ENCODE measurements around the gene CNN3. TPM values are rescaled to one million over a fixed set of nuclear protein-coding genes. Genes with fewer than 3 reads are reported as not detected.
A peak's percentile ranks its signal among the peaks of the same experiment; 100 is the strongest.

Gene CNN3
- polyA plus RNA-seq, 6 donors from 2014 or later = 8.4 to 31.3 (median 20.7) TPM

DNA sequence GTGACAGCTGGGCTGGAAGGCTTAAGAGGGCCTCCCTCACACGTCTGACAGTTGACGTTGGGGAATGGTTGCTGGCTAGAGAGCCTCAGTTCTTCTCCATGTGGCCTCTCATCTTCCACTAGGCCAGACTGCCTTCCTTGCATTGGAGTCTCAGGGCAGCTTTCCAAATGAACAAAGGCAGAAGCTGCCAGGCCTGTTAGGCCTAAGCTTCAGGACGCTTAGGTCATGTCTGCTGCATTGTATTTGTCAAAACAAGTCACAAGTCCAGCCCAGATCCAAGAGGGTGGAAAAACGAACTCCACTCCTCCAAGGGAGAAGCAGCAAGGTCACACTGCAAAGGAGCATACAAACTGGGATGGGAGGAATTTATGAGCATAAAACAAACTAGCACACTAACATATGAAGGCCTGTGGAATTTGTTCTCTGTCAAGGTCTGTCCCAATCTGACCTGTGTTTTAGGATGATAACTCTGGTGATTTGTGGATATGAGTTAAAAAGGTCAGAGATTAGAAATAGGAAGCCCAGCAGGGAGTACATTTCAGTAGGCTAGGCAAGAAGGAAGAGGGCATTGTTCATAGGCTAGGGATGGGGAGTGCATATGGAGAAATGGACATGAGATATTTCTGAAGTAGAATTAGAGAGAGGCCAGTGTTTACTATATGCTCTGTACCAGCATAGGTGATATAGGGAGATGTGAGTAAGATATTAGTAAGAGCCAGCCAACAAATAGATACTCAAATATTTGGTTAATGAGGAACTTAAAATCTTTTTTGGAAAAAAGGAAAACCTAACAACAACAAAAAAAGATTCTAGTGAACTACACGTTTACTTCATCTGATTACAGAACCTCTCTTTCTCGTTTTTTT lies 29.1 kb upstream of the CNN3 start:
- H3K4me3 Mint-ChIP-seq = no peak overlapping the region
- no peak for ATAC-seq (ENCODE audit: low read depth in 2 of 2)

DNA sequence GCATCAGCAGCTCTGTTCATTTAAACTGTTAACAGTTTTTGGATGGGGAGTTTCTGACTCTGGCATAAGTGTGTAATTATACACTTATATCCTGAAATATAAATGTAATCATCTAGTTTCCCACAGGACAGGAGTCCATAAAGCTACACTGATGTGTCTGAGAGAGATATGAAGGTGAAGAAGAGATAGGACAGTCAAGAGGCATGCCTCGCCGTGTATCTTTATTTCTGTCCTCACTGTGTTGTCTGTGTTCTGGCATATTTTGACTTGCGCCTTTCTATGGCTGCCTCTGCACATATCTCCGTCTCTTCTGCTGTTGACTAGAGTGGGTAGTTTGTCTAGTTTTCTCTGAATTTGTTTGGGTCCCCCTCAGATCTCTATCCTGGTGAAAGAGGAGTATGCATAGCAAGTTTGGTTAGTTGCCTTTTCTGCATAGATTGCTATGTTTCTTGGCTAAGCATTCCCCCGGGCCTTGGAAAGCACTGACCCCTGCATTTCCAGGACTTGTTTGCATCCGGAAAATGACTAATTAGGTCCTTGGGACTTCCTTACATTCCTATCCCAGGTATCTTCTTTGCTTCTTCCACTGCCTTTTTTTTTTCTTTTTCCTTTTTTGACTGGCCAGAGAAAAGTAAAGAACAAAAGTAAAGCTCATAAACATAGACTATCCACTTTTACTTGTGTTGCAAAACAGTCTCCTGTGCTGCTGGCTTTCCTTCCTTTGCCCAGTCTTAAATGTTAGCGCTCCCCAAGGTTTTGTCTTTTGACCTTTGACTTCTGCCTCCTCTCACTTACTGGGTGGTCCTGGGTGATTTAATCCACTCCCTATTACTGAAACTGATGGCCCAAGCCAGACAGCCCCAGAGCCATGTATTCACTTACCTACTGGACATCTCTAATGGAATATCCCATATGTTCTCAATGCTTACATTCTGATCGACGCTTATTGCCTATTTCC lies 27.6 kb upstream of the CNN3 start:
- H3K4me3 Mint-ChIP-seq = no peak overlapping the region
- DNase-seq = no peak
- H3K27me3 Mint-ChIP-seq = no peaks in the 10 kb centered on the region
- H3K4me1 Mint-ChIP-seq = peaks cover 0 to 4% (median 0%) of the 10 kb centered on the region in 3 donors
- ATAC-seq (ENCODE audit: low read depth in 2 of 2) = no peak
- no peaks in the 10 kb centered on the region for H3K36me3 Mint-ChIP-seq
- no peaks in the 10 kb centered on the region for H3K9me3 Mint-ChIP-seq
- H3K27ac Mint-ChIP-seq = peak overlapping the region in 1 of 6 donors; percentile 29

More for the DNA sequence above, 29.1 kb upstream of the CNN3 start:
- H3K36me3 Mint-ChIP-seq = no peaks in the 10 kb centered on the region
- peaks cover 0 to 10% (median 7%) of the 10 kb centered on the region in 3 donors for H3K4me1 Mint-ChIP-seq
- no peaks in the 10 kb centered on the region for H3K9me3 Mint-ChIP-seq
- no peak for DNase-seq
- no peaks in the 10 kb centered on the region for H3K27me3 Mint-ChIP-seq
- H3K27ac Mint-ChIP-seq = peak overlapping the region in 1 of 6 donors; percentile 80

DNA sequence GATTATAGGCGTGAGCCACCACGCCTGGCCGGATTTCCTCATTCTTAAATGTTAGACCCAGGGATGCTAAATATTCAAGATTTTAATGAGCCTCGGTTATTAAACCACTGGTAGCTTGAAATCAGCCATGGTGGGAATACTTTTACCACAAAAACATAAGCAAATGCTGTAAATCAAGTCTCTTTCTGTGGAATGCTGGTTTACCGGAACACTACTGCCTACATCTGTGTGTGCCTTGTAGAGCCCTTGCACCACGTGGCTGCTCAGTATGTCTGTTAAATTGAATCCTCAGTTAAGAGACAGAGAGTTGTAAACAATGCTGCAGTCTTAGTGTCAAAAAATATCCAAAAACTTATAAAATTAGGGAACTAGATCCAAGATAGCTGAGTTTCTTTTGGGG lies 26.8 kb upstream of the CNN3 start:
- peaks cover 0 to under 1% (median 0%) of the 10 kb centered on the region in 3 donors for H3K4me1 Mint-ChIP-seq
- H3K27me3 Mint-ChIP-seq = no peaks in the 10 kb centered on the region
- no peak overlapping the region for H3K4me3 Mint-ChIP-seq
- no peak overlapping the region for H3K27ac Mint-ChIP-seq
- no peaks in the 10 kb centered on the region for H3K36me3 Mint-ChIP-seq
- no peak for ATAC-seq (ENCODE audit: low read depth in 2 of 2)
- no peaks in the 10 kb centered on the region for H3K9me3 Mint-ChIP-seq
- DNase-seq = no peak

DNA sequence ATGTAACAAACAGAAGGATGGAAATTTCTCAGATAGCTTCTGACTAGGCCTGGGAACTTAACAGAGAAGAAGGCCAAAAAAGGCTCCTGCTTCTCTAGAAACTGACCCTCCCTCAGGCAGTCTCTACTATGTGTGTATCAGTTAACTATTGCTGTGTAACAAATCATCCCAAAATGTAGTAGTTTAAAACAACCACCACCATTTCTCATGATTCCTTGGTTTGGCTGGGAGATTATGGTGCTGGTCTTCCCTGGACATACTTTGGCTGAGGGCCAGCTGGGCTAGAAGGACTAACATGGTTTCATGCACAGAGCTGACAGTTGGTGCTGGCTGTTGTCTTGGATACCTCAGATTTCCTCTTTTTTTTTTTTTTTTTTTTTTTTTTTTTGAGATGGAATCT lies 26.2 kb upstream of the CNN3 start:
- H3K27ac Mint-ChIP-seq = no peak overlapping the region
- DNase-seq (no peak), ATAC-seq (ENCODE audit: low read depth in 2 of 2) (no peak)
- peaks cover 0 to 3% (median 0%) of the 10 kb centered on the region in 3 donors for H3K4me1 Mint-ChIP-seq
- no peaks in the 10 kb centered on the region for H3K9me3 Mint-ChIP-seq
- H3K36me3 Mint-ChIP-seq = no peaks in the 10 kb centered on the region
- H3K4me3 Mint-ChIP-seq = no peak overlapping the region
- H3K27me3 Mint-ChIP-seq = no peaks in the 10 kb centered on the region

DNA sequence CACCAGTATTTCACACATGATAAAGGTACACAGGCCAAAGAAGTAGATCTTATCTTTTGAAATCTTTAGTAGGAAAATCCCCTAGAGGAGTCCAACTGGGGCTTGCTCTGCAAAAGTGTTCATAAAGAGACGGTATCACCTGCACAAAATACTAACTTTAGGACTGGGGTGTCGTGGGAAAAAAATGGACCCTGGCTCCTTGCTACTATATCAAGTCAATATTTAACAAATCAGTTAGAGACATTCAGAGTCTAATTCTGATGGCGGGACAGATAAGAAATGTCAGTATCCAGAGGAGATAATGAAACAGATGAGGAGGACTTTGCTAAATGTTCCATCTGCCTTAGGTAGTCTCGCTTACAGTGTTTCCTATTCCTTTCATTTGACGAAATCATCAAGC lies 25.6 kb upstream of the CNN3 start:
- Mint-ChIP-seq H3K36me3 (no peaks in the 10 kb centered on the region), H3K27me3 (no peaks in the 10 kb centered on the region)
- no peak for ATAC-seq (ENCODE audit: low read depth in 2 of 2)

DNA sequence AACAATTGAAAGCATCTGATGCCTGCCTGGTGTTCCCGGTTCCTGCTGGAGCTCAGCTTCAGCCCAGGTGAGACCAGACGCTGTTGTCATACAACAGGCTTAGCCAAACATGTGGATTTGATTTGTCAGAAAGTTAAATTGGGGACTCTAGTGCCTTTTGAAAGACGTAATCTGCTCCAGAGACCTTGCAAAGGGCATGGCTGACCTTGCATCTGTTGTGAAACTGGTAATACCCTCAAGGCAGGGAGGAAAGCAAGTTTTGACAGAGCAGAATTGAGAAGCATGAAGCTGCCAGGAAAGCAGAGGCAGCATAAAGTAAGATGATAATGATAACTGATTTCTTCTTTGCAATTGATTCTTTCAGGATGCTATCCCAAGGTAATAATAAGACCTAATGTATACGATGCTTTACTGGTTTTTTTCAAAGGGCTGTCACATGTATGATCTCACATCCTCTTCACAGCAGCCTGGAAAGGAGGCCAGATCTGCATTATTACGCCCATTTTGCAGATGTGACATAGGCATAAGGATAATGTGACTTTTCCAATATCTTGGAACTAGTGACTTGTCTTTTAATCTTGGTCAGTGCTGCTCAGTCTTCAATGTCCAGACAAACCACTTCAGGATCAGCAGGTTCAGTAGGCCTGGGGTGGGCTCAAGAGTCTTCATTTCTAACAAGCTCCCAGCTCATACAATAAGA lies 24.7 kb upstream of the CNN3 start:
- no peak for DNase-seq
- Mint-ChIP-seq H3K27me3 (no peaks in the 10 kb centered on the region), H3K9me3 (no peaks in the 10 kb centered on the region), H3K4me3 (no peak overlapping the region), H3K27ac (peak overlapping the region in 1 of 6 donors; percentile 61), H3K36me3 (no peaks in the 10 kb centered on the region), H3K4me1 (peaks cover 0 to 3% (median 1%) of the 10 kb centered on the region in 3 donors)
- no peak for ATAC-seq (ENCODE audit: low read depth in 2 of 2)

More for the DNA sequence above, 25.6 kb upstream of the CNN3 start:
- no peak for DNase-seq
- H3K27ac Mint-ChIP-seq = no peak overlapping the region
- no peaks in the 10 kb centered on the region for H3K9me3 Mint-ChIP-seq
- H3K4me3 Mint-ChIP-seq = no peak overlapping the region
- peaks cover 0 to 3% (median 0%) of the 10 kb centered on the region in 3 donors for H3K4me1 Mint-ChIP-seq

DNA sequence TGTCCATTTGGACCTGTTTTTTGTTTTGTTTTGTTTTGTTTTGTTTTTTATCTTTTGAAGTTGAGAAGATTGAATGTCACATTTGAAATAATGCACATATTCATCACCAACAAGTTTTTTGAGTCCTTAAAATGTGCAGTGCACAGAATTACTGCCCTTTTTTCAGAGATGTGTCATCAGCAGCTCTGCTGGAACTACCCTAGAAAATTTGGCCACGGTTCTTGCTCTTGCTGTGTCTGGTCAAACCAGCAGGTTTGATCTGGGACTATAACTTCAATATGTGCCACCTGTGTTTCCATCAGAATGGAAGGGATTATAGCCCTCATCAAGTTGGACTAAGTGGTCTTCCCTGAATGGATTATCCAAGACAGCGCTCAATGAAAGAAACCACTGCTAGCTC lies 24.1 kb upstream of the CNN3 start:
- H3K4me3 Mint-ChIP-seq = no peak overlapping the region
- no peak for ATAC-seq (ENCODE audit: low read depth in 2 of 2)
- H3K27me3 Mint-ChIP-seq = no peaks in the 10 kb centered on the region
- no peaks in the 10 kb centered on the region for H3K9me3 Mint-ChIP-seq
- no peaks in the 10 kb centered on the region for H3K36me3 Mint-ChIP-seq
- no peak overlapping the region for H3K27ac Mint-ChIP-seq
- H3K4me1 Mint-ChIP-seq = peaks cover 0 to 4% (median 3%) of the 10 kb centered on the region in 3 donors
- DNase-seq = no peak

DNA sequence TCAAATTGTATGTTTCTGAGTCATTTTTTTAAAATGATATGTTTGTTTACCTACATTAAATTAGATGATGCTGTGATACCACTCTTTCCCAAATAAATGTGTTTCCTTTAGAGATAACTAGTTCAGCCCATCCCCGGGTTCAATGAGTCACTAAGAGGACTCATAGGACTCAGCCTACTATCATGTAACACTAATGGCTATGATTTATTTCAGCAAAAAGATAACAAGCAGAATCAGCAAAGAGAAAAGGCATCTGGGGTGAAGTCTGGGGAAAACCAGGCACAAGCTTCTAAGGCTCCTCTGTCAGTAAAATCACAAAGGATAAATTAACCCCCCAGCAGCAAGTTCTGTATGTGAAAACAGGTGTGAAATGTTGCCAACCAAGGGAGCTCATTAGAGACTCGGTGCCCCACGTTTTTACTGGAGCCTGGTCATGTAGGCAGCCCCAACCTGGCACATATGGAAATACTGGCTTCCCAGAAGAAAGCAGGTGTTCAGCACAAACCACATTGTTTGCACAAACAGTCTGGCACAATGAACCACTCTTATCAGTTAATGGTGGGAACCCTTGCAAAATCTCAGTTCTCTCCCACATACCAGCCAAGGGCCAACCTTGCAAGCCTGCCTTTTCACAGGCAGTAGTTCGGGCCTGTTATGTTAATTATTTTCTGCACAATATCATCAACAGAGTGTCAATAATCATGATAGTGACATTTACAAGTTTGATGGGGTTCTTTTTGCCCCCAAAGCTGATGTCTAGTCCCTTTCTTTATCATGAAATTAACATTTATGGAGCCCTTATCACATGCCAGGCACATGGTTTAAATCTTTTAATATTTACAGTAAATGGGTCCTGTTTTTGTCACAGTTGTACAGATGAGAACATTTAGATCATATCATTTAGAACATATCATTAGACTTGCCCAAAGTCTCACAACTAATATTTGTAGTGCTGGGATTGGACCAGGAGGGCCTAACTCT lies 23.1 kb upstream of the CNN3 start:
- no peak overlapping the region for H3K4me3 Mint-ChIP-seq
- H3K36me3 Mint-ChIP-seq = no peaks in the 10 kb centered on the region
- no peak for ATAC-seq (ENCODE audit: low read depth in 2 of 2)
- no peak for DNase-seq
- peaks cover 0 to 4% (median 3%) of the 10 kb centered on the region in 3 donors for H3K4me1 Mint-ChIP-seq
- H3K9me3 Mint-ChIP-seq = no peaks in the 10 kb centered on the region
- H3K27me3 Mint-ChIP-seq = no peaks in the 10 kb centered on the region
- no peak overlapping the region for H3K27ac Mint-ChIP-seq

DNA sequence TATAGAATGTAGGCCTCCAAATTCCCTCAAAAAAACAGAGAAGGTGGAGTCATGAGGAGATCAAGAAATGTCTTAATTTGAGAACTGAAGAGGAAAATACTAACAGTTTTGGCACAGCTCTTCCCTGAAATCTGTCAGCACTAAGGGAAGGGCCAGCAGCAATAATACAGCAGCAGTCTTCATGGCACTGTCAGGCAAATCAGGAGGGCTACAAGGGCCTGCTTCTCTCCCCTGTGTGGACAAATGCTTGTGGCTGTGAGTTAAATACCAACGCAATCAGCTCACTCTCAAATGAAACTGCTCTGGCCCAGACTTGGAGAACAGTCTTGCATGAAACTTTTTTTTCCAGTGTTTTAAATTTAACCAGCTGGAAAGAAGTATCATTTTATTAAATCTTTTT lies 20.5 kb upstream of the CNN3 start:
- no peak for ATAC-seq (ENCODE audit: low read depth in 2 of 2)
- DNase-seq = no peak
- Mint-ChIP-seq H3K27ac (no peak overlapping the region), H3K4me1 (peaks cover 0 to 4% (median 3%) of the 10 kb centered on the region in 3 donors), H3K27me3 (peaks cover 0 to 7% (median 0%) of the 10 kb centered on the region in 3 donors), H3K9me3 (no peaks in the 10 kb centered on the region), H3K36me3 (no peaks in the 10 kb centered on the region), H3K4me3 (no peak overlapping the region)

DNA sequence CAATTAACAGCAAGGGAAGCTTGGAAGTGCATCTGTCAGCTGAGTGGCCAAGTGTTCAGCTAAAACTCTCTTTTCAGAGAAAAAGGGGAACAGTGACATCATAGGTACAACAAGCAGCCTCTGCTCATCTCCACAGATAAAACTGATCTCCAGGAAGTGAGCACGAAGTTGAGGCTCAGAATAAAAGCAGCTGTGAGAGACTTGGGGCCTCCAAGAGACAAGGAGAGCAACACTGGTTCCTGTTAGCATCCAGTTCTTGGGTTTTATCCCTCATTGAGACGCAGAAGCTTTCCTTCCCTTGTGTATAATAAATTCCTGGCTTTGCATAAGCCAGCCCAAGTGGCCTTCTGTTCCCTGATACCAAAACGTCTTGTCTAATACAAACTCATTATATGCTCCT lies 20.0 kb upstream of the CNN3 start:
- no peak for ATAC-seq (ENCODE audit: low read depth in 2 of 2)
- Mint-ChIP-seq H3K9me3 (no peaks in the 10 kb centered on the region), H3K36me3 (no peaks in the 10 kb centered on the region), H3K27me3 (peaks cover 0 to 7% (median 0%) of the 10 kb centered on the region in 3 donors), H3K4me3 (no peak overlapping the region), H3K27ac (no peak overlapping the region), H3K4me1 (peaks cover 0 to 4% (median 3%) of the 10 kb centered on the region in 3 donors)
- DNase-seq = no peak

DNA sequence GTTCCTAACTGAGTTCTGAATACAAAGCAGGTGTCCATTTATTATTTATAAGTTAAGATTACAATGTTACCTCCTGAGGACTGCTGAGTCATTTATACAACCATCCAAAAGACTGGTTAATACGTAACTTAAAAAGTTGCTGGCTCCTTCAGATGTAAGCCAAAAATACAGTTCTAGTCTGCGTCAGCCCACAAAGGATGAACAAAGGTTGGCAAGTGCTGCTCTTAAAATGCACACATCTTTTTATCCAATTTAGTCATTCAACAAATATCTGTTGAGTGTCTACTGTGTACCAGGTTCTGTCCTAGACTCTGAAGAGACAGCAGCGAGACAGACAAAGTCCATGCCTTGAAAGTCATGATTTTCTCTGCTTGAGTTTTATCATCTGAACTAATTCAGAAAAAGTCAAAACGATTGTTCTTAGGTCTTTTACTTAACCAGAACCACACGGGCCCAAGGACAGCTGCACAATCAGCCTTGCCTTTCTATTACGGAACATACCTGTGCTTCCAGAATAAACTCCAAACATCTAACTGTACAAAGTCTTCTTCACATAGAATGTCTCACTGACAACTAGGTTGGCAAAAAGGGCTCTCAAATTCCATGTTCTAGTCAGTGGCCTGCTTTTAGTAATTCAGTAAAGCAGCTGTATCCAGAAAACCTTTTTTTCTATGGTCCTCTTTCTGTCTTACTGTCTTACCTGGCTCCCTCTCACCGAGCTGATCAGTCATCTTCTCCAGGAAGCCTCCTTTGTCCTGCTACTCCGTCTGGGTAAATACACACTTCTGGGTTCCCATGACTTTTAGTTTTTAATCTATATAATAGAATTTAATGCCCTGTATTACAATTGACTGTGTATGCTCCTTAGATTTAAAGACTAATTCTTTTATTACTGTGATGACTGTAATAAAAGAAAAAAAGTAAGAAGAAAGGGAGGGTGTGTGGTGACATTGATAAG lies 15.5 kb upstream of the CNN3 start:
- H3K27me3 Mint-ChIP-seq = peaks cover 0 to 13% (median 0%) of the 10 kb centered on the region in 3 donors
- peaks cover 0 to 4% (median 0%) of the 10 kb centered on the region in 3 donors for H3K4me1 Mint-ChIP-seq
- no peaks in the 10 kb centered on the region for H3K36me3 Mint-ChIP-seq
- no peaks in the 10 kb centered on the region for H3K9me3 Mint-ChIP-seq
- H3K27ac Mint-ChIP-seq = no peak overlapping the region
- ATAC-seq (ENCODE audit: low read depth in 2 of 2) (no peak), DNase-seq (no peak)
- no peak overlapping the region for H3K4me3 Mint-ChIP-seq
